G401 (cell line): Measurements from ENCODE around the gene DYNLT2. TPM values are rescaled to one million over a fixed set of nuclear protein-coding genes. Genes with fewer than 3 reads are reported as not detected.
A peak's percentile ranks its signal among the peaks of the same experiment; 100 is the strongest.

Source experiments
- DNase-seq: peaks from one replicate; pipeline ENCODE4 v3.0.0-alpha.2; 2015; ENCODE audit warnings: low spot score
- in situ Hi-C: cut with HindIII; loops from 2 replicates; pipeline ENCODE4 v1.10.0; 2016; ENCODE audit warnings: low sequenced_read_pairs, mixed read lengths
- total RNA-seq: library from RNA; depleted of rRNA; stranded (reverse); fragments of >200 nt; shearing (Covaris generic); gene quantifications from 2 replicates; pipeline ENCODE4 v1.2.3, GENCODE V29; 2014; rRNA removed

DYNLT2 gene
- total RNA-seq: 0.37 and 1.6 TPM in 2 replicates

- peak; percentile 91 for DNase-seq
- in situ Hi-C loops: no loop called here
Measured at GRCh38 chr6:169751242-169752073, at the start of gene DYNLT2, which contains the start of gene ERMARD. Gene DYNLT2, minus strand, starts transcription at chr6:169751572. Its CDS starts 114 bp downstream, at chr6:169751458. Gene ERMARD, plus strand, starts transcription at chr6:169751622. Its CDS starts 36 bp downstream, at chr6:169751658.

GRCh38 chr6:169800668-169801395 lies 49.5 kb upstream of the DYNLT2 start:
- DNase-seq: peak; percentile 40
- in situ Hi-C loops: no loop called here

GRCh38 chr6:169800116-169800667 lies 48.8 kb upstream of the DYNLT2 start:
- in situ Hi-C loops: no loop called here
- DNase-seq: no peak

- in situ Hi-C loops: no loop called here
- no peak for DNase-seq
Measured at GRCh38 chr6:169799474-169799926, 48.1 kb upstream of the DYNLT2 start.

- in situ Hi-C loops: no loop called here
- DNase-seq: no peak
Measured at GRCh38 chr6:169798764-169799473, 47.5 kb upstream of the DYNLT2 start.

- no peak for DNase-seq
- in situ Hi-C loops: no loop called here
Measured at GRCh38 chr6:169795196-169795595, 43.8 kb upstream of the DYNLT2 start.

GRCh38 chr6:169794317-169795055 lies 43.1 kb upstream of the DYNLT2 start:
- in situ Hi-C loops: no loop called here
- no peak for DNase-seq

- no peak for DNase-seq
- in situ Hi-C loops: no loop called here
Measured at GRCh38 chr6:169793408-169793807, 42.0 kb upstream of the DYNLT2 start.

- DNase-seq: no peak
- in situ Hi-C loops: no loop called here
Measured at GRCh38 chr6:169792306-169793015, 41.1 kb upstream of the DYNLT2 start.

GRCh38 chr6:169791721-169792131 lies 40.4 kb upstream of the DYNLT2 start:
- in situ Hi-C loops: no loop called here
- no peak for DNase-seq

GRCh38 chr6:169789944-169790927 lies 38.9 kb upstream of the DYNLT2 start:
- peak; percentile 83 for DNase-seq
- in situ Hi-C loops: no loop called here

GRCh38 chr6:169789146-169789943 lies 38.0 kb upstream of the DYNLT2 start:
- no peak for DNase-seq

GRCh38 chr6:169788809-169789145 lies 37.4 kb upstream of the DYNLT2 start:
- no peak for DNase-seq
- in situ Hi-C loops: no loop called here

More at GRCh38 chr6:169789146-169789943, 38.0 kb upstream of the DYNLT2 start:
- in situ Hi-C loops: no loop called here

- in situ Hi-C loops: no loop called here
- no peak for DNase-seq
Measured at GRCh38 chr6:169787797-169788196, 36.4 kb upstream of the DYNLT2 start.

GRCh38 chr6:169786349-169786748 lies 35.0 kb upstream of the DYNLT2 start:
- in situ Hi-C loops: no loop called here
- DNase-seq: no peak

- in situ Hi-C loops: no loop called here
- DNase-seq: no peak
Measured at GRCh38 chr6:169785566-169785965, 34.2 kb upstream of the DYNLT2 start.
